NCI-H1048 (cell line): ENCODE measurements around the gene VPS9D1.
"Not testable (repeated sequence)": the region's sequence is repeated elsewhere in the genome, so short reads cannot be mapped to it uniquely, and the experiment has no call there.

ENCODE experiments used
- DNase-seq: peaks from one replicate; lab custom pipeline; 2025; lab: John Stamatoyannopoulos, UW

The VPS9D1 gene

DNA sequence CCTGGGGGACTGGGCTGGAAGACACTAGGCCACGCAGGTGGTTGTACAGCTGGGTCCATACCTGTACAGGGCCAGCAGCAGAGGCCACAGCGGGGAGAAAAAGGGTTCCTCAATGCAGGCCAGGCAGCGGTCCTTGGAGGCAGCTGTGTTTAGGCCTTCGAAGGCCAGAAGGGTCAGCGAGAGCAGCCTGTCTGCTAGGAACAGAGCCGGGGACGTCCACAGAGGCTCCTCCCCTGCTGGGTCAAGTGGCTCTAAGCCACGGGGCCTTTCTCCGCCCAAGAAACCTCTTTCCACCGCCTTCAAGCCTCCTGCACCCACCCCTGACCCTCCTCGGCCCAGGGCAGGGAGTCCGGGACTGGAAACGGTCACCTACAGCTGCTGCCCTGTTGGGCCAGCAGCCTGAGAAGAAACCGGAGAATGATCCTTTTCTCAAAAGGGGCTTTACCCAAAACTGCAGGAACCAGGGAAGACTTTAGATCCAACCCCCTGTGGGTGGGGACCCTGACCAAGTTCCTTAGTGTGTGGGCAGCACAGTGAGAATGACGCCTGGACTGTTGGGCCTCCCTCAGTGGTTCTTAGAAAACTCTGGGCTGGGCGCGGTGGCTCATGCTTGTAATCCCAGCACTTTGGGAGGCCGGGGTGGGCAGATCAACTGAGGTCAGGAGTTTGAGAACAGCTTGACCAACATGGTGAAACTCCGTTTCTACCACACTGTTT lies 10.8 kb downstream of the VPS9D1 start:
- DNase-seq = no peak

DNA sequence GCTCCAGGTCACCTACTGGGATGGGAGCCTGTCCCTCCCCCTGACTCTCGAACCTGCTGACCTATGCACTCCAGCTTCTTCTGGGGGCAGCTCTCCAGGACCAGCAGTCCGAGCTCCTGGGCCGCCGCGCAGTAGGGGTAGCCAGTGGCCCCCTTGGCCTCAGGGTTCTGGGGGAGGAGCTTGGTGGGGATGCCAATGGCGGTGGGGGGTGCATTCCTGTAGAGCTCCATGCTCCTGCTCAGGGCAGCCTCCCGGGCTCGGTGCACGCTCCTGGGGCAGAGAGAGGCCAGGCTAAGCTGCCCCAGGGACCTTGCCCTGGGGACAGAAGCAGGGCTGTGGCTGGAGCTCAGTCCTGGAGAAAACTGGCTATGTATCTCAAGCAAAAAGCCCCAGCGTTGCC lies 11.5 kb downstream of the VPS9D1 start:
- DNase-seq = no peak

DNA sequence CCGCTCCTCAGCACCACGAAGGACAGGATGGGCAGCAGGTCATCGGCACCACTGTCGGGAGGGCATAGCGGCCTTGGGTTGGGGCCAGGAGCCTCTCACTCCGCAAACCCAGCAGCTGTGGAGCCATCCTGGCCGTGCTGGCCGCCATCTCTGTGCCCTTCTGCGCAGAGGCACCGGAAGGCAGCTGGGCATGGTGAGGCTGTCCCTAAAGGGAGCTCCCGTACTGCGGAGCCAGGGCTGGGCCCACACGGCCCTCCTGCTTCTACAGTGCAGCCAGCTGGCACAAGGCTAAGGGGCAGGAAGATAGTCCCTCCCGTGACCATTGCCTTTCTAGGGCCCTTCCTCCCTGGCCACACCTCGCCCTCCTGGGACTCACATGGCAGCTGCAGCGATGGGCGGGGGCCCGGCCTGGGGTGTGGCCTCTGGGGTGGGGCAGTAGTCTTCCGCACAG lies 12.2 kb downstream of the VPS9D1 start:
- DNase-seq = no peak

DNA sequence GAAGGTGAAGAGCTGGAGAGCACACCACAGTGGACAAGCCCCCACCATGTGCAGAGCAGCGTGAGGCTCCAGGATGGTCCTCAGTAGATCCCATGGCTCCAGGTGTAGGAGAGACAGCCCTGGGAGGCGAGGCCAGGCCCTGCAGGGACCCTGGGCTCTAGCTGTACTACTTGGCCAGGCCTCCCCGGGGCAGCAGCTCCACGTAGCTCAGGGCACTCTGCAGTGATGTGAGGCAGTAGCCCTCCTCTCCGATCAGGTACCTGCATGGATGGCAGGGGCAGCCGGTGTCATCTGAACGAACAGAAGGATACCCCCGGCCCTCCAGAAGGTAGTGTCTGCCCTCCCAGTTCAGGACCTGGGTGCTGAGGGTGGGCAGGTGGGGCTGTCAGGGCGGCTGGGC lies 13.0 kb downstream of the VPS9D1 start:
- no peak for DNase-seq

DNA sequence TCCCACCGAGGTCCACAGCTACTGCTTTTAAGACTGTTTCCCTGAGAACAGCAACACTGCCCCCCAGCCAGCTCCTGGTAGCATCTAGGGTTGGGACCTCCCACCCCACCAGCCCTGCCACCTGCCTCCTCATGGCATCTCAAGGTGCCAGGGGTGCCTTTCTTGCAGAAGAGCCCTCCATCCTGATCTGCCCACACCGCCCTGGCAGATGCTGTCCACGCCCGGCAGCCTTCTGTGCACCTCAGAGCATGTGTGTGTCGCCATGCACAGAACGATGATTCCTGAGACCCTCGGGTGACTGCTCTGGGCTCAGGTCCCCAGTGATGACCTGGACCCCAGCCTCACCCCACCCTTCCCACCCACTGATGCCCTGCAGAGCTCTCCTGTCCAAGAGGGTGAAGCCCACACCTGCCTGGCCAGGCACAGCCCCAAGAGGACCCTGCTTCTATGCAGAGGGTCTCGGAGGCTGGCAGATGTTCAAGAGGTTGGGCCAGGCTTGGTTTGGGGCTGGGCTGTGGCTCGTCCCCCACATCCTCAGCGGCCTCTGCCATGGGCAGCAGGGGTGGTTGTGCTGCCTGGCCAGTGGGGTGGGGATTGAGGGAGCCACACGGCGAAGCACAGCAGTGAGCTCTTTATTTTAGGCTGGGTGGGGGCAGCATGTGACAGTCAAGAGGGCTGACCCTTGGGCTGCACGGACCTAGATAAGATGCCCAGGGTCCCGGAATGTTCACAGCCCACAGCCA lies 14.0 kb downstream of the VPS9D1 start:
- DNase-seq = no peak

DNA sequence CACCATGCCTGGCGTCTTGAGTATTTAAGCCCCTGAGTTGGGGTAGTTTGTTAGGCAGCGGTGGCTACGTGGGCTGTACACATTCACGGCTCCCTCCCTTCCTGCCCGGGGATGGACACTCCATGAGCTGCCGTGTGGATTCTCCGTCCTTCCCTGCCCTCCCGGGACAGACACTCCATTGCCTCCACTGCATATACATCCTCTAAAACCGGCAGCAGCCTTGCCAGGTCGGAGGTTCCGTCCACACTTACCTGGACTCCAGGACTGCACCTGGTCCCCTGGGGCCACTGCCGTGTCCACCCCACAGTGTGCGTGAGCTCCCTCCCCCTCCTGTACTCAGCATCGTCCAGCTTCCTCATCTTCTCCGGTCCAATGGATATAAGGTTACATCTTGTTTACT lies 15.7 kb downstream of the VPS9D1 start:
- DNase-seq = no peak

DNA sequence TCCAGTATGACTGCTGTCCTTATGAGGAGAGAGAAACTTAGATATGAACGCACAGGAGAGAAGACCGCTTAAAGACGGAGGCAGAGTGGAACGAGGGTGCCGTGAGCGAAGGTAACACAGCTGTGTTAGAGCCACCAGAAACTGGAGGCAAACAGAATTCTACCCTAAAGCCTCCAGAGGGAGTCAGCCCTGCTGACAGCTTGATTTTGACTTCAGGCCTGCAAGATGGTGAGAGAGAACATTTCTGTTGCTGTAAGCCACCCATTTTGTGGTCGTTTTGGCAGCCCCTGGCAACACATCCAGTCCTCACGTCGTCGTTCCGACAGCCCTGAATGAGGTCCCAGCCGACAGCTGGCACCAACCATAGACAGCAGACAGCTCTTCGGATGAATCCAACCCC lies 16.4 kb downstream of the VPS9D1 start:
- no peak for DNase-seq

DNA sequence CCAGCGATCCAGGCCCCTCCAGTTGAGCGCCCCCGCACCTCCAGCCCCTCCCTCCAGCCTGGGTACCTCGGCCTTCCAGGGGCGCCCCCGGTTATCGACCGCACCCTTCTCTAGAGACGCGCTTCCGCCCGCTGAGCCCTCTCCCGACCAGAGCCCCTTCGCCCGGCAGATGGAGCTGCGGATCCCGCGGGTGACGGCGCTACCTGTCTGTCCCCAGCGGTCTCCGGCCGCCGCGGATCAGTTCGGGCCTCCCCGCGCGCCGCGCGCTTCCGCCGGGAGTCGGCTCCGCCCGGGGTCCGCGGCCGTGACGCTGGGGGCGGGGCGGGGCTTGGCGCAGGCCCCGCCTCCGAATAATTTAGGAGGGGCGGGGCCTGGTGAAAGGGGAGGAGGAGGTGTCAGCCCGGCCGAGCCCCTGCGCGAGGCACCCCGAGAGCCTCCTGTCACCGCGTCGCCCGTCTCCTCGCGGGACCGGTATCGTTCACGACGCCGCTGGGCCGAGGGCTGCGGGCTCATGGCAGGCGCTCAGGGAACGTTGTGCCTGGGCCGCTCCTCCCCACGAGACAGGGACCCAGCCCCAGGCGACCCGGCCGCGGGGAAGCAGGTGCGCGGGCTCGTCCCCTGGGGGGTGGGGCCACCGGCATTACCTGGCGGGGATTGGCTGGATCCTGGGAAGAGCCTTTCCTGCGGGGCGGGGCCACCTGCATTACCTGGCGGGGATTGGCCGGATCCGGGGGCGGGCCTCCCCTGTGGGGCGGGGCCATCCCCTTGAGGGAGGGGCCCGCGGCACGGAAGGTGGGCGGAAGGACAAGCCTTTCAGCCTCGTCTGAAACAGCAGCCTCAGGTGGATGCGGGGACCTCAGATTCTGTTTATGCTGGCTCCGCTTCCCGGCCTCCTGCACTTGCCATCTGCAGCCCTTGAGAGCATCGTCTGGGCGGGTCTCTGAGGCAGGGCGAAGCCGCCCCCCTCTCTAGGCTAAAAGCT lies 19.0 kb downstream of the VPS9D1 start, which contains the start of gene SPATA2L:
SPATA2L (minus strand) TSS at position 281 of the 982 bp plus-strand sequence. CDS start 473 bp downstream, outside the sequence.
- DNase-seq = peak; percentile 80

DNA sequence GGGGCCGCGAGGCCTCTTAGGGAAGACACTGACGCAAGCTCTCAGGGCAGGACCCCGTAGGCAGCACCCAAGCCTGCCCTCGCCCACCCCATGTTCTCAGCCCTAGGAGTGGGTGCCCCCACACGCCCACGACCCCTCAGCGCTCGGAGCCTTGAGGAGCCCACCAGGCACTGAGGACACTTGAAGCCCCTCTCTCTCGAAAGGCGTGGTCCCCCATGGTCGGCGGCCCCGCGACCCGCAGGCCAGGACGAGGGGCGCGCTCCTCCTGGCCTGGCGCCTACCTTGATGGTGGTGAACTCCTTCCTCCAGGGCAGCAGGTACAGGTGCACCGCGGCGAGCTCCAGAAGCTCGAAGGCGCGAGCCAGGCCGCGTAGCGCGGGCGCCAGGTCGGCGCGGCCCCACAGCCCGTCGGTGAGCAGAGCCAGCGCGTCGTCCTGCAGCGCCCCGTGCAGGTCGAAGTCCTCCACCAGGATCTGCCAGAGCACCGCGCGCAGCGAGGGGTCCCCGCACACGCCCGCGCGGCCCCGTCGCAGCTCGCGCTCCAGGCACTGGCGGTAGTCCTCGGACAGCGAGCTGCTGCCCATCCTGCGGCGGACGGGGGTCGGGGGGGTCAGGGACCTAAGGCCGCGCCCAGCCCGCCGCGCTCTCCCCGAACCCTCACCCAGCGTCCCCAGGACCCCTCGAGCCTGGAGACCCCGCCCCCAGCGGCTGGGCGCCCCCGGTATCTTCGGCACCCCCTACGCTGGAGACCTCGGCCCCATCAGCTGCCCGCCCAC lies 19.9 kb downstream of the VPS9D1 start:
- DNase-seq = peak; percentile 5

DNA sequence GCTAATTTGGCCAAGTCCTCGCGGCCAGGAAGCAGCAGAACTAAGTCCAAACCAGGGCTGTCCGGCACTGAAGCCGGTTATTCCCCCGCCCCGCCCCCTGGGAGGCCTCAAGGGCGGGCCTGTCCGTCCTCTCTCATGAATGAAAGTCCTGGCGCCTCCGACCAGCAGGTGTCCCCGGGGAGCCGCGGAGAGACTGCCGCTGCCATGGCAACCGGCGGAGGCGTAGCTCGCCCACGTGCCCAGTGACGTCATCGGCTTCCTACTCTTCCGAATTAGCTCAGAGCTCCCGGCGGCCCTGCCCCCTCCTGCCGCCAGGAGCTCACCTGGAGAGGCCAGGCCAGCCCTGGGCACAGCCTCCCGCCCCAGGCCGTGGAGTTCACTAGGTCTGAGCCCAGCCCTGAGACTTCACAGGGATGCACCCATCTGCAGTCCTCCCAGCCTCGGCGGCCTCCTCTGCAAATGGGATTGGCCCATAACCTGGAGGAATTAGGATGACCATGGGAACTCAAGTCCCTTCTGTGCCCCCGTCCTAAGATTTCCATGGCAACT lies 20.5 kb downstream of the VPS9D1 start:
- DNase-seq = peak; percentile 96

DNA sequence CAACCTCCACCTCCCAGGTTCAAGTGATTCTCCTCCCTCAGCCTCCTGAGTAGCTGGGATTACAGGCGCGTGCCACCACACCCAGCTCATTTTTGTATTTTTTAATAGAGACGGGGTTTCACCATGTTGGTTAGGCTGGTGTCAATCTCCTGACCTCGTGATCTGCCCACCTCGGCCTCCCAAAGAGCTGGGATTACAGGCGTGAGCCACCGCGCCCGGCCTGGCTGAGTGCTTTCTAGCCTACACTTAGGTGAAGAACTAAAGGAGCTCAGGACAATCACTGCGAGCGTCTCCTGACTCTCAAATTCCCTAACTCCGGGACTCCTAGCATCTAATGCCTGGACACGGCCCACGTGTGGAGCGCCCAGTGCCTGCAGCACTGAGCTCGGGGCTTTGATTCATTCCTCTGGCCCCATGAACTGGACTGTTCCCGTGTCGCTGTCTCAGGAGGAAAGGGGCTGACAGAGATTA lies 21.0 kb downstream of the VPS9D1 start:
- not testable (repeated sequence) for DNase-seq

DNA sequence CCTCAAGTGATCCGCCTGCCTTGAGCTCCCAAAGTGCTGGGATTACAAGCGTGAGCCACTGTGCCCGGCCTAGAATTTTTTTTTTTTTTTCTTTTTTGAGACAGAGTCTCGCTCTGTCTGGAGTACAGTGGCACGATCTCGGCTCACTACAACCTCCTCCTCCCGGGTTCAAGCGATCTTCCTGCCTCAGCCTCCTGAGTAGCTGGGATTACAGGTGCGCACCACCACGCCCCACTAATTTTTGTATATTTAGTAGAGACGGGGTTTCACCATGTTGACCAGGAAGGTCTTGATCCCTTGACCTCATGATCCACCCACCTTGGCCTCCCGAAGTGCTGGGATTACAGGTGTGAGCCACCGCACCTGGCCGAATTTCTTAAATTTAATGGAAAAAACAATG lies 22.0 kb downstream of the VPS9D1 start:
- not testable (repeated sequence) for DNase-seq

DNA sequence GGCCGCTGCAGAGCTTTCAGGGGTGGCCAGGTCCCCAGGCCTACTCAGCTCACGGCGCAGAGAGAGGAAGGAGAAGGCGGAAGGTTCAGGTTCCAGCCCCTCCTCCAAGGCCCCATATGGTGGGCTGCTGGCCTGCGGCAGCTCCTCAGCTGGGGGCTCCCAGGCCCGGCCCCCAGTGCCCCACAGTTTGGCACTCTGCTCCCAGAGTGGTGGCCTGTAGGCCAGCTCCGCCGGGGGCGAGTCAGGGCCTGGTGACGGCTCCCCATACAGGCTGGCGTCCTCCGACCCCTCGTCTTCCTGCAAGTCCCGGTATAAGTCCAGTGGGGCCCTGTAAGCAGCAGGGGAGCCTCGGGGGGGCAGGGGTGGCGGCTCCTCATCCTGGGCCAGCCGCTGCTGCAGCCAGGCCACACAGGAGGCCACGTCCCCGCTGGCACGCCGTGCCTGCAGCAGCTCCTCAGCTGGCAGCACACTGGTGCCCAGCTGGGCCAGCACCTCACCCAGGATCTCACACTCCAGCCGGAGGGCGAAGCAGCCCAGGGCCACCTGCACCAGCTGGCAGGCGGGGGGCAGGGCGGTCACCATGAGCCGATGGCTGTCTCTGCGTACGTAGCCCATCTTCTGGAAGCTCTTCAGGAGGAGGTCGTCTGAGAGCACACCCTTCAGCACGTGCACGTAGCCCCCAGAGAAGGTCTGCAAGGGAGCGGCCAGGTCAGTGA lies 22.9 kb downstream of the VPS9D1 start:
- no peak for DNase-seq

DNA sequence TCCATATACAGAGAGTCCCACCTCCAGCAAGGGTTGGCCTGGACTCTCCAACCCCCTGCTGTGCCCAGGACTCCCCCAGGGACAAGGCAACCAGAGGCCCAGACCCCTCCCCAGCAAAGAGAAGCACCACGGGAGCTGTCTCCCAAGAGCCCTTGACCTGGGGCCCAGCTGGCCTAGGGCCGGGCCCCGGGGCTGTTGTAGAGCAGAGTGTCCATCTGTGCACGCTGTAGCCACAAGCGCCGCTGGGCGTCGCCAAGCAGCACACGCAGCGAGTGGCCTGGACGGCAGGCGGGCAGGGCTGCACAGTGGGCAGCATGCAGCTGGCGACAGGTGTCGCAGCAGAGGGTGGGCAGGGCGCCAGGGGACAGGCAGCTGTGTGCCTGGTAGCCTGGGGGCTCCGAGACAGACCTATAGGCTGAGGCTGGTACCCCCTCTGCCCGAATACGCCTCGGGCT lies 23.5 kb downstream of the VPS9D1 start:
- no peak for DNase-seq

DNA sequence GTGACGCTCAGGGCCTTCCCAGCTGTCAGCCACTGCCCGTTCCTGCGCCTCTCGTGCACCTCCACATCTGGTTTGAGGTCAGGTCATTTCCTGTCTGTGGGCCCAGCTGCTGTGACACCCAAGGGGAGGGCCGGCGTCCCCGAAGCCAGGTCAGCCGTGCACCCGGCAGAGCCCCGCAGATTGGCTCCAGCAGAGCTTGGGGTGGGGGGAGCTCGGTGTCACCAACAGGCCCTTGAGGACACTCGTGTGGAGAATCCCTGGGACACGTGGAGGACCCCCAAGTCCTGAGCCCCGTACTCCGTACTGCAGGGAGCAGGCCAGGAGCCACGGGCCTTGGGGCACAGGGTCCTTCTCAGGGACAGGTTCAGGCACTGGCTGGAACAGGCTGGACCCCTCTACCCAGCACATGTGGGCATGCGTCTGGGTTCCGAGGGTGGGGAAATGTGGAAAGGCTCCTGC lies 24.0 kb downstream of the VPS9D1 start:
- DNase-seq = no peak

DNA sequence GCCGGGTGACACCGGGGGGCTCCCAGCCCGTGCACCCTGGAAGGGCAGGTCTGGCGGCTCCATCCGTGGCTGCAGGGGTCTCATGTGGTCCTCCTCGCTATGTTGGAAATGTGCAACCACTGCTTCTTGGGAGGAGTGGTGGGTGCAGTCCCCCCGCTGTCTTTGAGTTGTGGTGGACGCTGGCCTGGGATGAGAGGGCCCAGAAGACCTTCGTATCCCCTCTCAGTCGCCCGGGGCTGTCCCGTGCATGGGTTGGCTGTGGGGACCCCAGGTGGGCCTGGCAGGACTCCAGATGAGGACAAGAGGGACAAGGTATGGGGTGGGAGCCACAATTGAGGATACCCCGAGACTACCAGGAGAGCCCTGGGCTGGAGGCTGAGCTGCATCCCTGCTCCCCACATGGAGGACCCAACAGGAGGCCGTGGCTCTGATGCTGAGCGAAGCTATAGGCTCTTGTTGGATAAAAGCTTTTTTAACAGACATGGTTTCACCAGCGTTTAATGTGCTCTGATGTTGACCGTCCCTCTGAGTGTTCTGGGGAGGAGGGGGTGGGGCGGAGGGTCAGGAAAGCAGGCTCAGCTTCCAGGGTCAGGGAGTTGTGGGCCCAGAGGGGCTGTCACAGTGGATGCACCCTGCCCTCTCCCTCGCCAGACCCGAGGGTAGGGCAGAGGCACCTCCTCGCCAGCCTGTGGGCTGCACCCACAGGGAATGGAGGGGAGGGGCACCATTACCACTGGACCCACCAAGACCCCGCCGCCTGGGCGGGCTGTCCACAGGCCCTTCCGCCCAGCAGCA lies 24.6 kb downstream of the VPS9D1 start:
- no peak for DNase-seq

DNA sequence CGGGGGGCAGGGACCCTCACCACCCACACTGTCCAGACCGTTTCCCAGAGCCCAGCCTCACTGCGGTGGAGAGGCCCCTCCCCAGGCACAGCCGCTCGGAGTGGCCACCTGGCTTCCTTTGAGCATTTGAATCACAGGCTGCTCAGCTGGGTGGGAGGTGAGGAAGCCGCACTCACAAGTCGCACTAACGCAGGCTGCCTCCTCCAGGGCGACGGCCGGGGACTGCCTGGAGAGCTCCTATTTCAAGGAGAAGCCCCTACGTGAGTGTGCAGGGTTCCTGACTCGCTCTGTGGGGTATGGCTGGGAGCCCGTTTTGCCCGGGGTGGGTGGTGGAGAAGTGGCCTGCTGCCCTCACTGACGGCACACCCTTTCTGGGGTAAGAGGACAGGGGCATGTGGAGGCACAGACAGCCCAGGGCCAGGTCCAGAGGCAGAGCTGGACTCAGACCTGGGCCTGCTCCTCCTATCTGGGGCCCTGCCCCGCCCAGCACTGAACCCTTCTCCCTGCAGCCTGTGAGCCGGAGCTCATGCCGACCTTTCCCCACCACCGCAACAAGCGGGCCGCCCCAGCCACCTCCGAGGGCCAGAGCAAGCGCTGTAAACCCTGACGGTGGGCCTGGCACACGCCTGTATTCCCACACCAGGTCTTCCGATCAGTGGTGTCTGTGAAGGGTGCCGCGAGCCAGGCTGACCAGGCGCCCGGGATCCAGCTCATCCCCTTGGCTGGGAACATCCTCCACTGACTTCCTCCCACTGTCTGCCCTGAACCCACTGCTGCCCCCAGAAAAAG lies 25.4 kb downstream of the VPS9D1 start:
- DNase-seq = no peak

DNA sequence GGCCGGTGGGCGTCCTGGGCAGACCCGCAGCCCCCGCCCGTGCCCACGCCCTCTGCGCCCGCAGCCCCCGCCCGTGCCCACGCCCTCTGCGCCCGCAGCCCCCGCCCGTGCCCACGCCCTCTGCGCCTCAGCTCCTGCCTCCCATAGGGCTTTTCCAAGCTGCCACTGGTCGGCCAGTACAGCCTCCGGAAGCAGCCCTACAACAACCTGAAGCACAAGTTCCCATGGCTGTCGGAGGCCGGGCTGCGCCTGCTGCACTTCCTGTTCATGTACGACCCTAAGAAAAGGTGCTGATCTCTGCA lies 26.0 kb downstream of the VPS9D1 start:
- not testable (repeated sequence) for DNase-seq
